Measurements from ENCODE around the gene HEY2.
"Not testable (repeated sequence)": the region's sequence is repeated elsewhere in the genome, so short reads cannot be mapped to it uniquely, and the experiment has no call there.

The HEY2 gene

GRCh38 chr6:125795301-125795700 lies 45.9 kb downstream of the HEY2 start:
- DNase-seq (ENCODE audit: low spot score), result no peak

DNA sequence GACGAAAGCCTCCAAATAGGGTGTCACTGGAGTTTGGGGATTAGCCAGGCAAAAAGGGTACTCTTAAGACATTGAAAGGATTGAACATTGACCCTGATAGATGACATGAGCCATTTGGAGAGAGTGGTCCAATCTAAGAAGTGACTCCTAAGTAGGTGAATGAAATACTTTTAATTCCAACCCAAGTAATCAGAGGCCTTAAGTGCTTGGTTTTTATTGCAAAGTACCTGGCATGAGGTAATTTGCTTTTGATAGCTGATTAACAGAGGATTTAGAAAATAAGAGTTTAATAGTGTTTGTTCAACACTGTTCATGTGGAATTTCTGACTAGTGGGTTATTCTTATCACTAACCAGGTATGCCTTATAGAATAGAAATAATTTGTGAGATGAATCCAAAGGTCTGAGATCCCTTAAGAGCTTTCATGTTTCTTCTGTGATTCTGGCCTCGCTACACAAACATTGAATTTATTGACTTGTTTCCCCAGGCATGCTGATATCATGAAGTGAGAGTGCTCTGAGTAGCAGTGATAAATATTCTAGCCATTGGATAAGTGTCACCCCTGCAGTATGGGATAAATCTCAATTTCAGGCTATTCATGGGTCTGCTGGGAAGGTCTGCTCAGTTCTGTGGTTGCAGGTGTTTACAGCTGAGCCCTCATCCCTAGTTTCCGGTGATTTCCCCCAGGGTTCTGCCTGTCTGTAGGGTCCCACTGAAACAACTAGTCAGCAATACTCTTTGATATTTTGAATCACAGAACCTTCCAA lies 47.9 kb downstream of the HEY2 start:
- DNase-seq (ENCODE audit: low spot score), result peak; percentile 52

DNA sequence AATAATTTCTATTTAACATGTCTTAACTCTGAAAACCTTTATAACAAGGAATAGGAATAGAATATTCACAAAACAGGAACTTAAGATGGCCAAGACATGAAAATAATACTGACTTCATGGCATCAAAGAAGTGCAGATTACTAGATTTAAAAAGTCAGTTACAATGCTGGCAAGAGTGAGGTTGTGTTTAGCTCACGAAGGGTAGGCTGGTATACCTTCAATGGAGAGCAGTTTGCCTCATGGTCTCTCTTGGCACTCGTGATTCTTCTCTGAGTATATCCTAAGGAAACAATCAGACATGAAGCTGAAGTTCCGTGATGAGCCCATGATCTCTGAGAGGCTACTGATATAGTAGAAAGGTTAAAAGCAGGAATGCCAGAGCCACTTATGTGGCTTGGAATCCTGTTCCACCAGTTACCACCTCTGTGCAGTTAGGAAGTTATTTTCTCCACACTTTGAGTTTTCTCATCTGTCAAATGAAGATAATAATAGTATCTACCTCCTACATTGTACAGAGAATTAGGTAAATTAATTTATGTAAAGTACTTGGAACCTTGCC lies 48.5 kb downstream of the HEY2 start:
- peak; percentile 68 for DNase-seq (ENCODE audit: low spot score)

DNA sequence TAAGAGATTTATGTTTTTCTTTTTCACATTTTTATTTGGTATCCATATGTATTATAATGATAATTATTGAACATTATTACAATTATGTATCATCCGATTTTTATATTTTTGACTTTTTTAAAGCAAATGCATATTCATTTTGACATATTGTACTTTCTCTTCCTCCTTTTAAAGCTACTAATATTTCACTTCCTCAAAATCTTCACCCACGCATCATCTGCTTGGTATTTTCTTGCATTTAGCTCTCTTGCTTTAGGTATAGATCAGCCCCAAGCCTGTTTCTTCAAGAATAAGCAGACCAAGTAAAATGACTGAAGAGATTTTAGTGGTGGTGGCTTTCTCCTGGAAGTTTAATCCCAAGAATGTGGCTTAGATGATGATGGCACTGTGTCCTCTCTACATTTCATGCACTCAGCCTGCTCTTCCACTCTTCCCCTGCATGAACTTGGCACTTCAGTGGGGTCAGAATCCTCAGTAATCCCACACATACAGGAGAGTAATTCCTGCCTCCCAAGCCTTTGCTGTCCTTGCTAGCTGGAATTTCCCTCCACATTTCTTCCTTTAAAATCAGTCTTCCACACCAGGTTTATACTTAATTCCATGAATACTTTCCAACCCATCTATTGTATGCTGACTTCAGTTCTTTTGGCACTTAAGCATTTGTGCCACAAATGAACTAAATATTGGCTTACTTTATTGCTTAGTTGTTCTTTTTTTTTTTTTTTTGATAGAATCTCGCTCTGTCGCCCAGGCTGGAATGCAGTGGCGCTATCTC lies 49.5 kb downstream of the HEY2 start:
- peak; percentile 91 for DNase-seq (ENCODE audit: low spot score)

GRCh38 chr6:125802383-125802782 lies 53.0 kb downstream of the HEY2 start:
- DNase-seq (ENCODE audit: low spot score), result peak; percentile 63

GRCh38 chr6:125802943-125803377 lies 53.5 kb downstream of the HEY2 start:
- peak; percentile 54 for DNase-seq (ENCODE audit: low spot score)

DNA sequence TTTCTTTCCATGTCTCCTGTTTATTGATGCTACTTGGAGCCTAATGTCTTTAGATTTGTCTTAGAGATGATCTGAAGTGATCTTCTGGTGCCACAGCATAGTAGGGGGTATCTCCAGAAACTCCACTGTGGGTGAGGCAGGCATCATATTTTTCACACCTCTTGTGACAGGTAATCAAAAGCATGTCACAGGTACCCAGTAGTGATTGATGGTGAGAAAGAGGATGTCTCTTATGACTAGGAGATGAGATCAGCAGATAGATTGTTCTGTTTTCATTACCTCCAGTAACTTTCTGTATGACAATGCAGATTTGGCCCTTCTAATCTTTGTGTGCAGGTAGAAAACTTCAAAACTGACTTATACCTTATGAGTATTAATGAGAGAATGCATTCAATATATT lies 54.8 kb downstream of the HEY2 start:
- no peak for DNase-seq (ENCODE audit: low spot score)

GRCh38 chr6:125804866-125805425 lies 55.5 kb downstream of the HEY2 start:
- DNase-seq (ENCODE audit: low spot score), result not testable (repeated sequence)

DNA sequence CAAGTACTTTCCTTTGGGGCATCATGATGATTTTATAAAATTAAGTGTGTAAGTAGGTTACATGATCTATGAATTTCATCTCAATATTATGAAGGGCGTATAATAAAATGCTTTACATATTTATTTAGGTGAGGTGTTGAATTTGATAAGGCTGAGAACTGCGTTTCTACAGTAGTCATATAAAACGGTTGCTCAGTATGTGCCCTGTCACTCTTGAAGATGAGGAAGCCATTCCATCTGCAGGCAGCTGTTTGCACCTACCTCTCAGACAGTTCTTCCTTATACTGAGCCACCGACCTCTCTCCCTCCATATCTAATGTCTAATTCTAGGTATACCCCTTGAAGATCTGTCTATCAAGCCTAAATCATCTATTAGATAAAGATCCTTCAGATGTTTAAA lies 57.4 kb downstream of the HEY2 start:
- peak; percentile 37 for DNase-seq (ENCODE audit: low spot score)

DNA sequence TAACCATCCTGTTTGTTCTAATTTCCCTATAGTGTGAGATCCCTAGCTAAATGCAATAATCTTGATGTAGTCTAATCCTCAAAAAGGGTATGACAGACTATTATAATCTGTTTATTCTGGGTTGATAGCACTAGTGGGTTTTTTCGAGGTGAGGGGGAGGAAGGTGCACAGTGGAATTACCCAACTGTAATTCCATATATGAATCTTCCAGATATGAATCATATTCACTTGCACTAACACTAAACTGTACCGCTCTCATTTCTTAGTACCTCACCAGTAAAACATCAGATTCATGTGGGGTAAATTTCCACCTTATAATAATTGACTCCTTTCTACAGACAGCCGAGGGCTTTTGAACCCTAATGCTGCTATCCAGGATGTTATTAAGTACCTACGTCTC lies 57.9 kb downstream of the HEY2 start:
- no peak for DNase-seq (ENCODE audit: low spot score)

- DNase-seq (ENCODE audit: low spot score), result peak; percentile 35
Measured at GRCh38 chr6:125808060-125808459, 58.6 kb downstream of the HEY2 start.

GRCh38 chr6:125808591-125808990 lies 59.2 kb downstream of the HEY2 start:
- peak; percentile 51 for DNase-seq (ENCODE audit: low spot score)

DNA sequence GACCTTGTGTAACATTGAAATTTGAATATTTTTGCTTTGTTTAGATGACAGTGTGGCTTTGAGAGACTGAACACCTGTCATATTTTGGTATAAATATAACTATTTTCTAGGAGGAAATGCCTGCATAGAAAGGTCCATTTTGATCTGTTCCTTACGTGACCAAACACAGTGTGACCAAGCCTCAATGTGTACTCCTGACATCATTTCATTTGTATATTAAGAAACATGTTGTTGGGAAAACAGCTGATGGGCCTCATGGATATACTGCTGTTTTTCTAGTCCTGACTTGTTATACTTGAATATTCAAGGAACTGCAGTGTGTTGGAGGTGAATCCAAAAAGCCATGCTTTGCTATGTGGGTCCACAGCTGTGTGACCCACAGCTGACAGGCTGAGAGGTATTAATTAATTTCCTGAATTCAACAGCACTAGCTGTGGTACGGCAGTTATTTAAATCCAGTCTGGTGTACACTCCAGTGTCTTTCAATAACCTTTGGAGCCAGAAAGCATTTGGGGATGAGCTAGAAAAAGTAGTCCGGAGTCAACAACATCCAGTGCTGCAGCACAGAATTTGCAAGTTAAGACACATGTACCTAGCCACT lies 60.2 kb downstream of the HEY2 start:
- DNase-seq (ENCODE audit: low spot score), result peak; percentile 63

DNA sequence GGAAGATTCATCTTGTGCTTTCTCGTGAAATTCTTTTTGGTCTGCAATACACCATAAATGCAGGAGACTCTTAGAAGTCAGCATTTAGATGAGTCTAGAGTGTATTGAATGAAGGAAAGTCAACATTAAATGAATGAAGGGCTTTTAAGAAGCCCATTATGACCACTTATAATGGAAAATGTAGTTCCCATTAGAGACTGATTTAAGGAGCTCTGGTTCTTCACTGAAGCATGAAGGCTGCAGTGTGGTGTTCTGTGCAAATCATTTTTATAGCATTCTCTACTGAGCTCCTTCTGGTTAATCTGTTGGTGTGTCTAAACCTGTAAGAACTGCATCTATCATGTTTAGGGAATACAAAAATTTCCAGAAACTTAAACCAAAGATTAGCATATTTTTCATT lies 61.0 kb downstream of the HEY2 start:
- DNase-seq (ENCODE audit: low spot score), result peak; percentile 61

All from NAMALWA (cell line).